CD4-positive, alpha-beta T cell (primary cell): ENCODE measurements around the gene RBM38. TPM values are rescaled to one million over a fixed set of nuclear protein-coding genes. Genes with fewer than 3 reads are reported as not detected.

Experiments used
- ATAC-seq: fragments of 200-7000 bp; cut with Tn5 transposase; one replicate; pipeline ENCODE4 v1.10.0; 2022; ENCODE audit warnings: mild to moderate bottlenecking; ENCODE audit not compliant: poor library complexity
- CTCF ChIA-PET: fragments of 350-600 bp; sonication (Branson Sonifier 250); formaldehyde crosslinking; loops from one replicate; lab custom pipeline; 2021; ENCODE audit warnings: antibody characterized with exemption, inconsistent platforms; lab: Charles Lee
- POLR2A ChIA-PET: fragments of 350-600 bp; sonication (Branson Sonifier 250); formaldehyde crosslinking; loops from one replicate; lab custom pipeline; 2021; ENCODE audit warnings: antibody characterized with exemption, inconsistent platforms; lab: Charles Lee
- DNase-seq, 14 experiments: peaks; one replicate each; pipeline ENCODE4 v3.0.0-alpha.2; 2013 to 2020; ENCODE audit warnings: mixed read lengths in 2 of 14
- H3K27ac ChIP-seq, 2 donors: one replicate each; pipeline versions ENCODE4 v1.5.1 to v1.7.0; 2013; ENCODE audit warnings: low read length in 2 of 2, low read depth in 1 of 2, mild to moderate bottlenecking in 1 of 2
- H3K27me3 ChIP-seq, 2 experiments: 1 replicate in 1 of 2; 2 replicates in 1 of 2; pipeline versions ENCODE4 v1.6.1 to v1.7.0; 2013; ENCODE audit warnings: low read length in 2 of 2, control low read depth in 1 of 2, mild to moderate bottlenecking in 1 of 2, moderate library complexity in 1 of 2; ENCODE audit not compliant: insufficient read depth in 2 of 2, control insufficient read depth in 1 of 2
- H3K36me3 ChIP-seq: one replicate; pipeline ENCODE4 v1.6.1; 2013; ENCODE audit warnings: low read length, control low read depth; ENCODE audit not compliant: insufficient read depth
- H3K4me1 ChIP-seq: one replicate; pipeline ENCODE4 v1.6.1; 2013; ENCODE audit warnings: low read length, control low read depth; ENCODE audit not compliant: insufficient read depth
- H3K4me3 ChIP-seq: one replicate; pipeline ENCODE4 v1.5.1; 2013; ENCODE audit warnings: mild to moderate bottlenecking, low read length, moderate library complexity
- H3K9me3 ChIP-seq, 2 experiments: 1 replicate in 1 of 2; 2 replicates in 1 of 2; pipeline versions ENCODE4 v1.6.1 to v1.7.0; 2013; ENCODE audit warnings: low read length in 2 of 2, mild to moderate bottlenecking in 2 of 2, control low read depth in 1 of 2, moderate library complexity in 1 of 2; ENCODE audit not compliant: control insufficient read depth in 1 of 2, insufficient read depth in 1 of 2
- H3K27ac Mint-ChIP-seq: one replicate; pipeline ENCODE4 v1.8.0; 2020; ENCODE audit warnings: mixed read lengths
- H3K27me3 Mint-ChIP-seq: one replicate; pipeline ENCODE4 v1.8.0; 2021; ENCODE audit warnings: mixed read lengths
- H3K36me3 Mint-ChIP-seq: one replicate; pipeline ENCODE4 v1.8.0; 2021; ENCODE audit warnings: low read depth, mixed read lengths
- H3K4me1 Mint-ChIP-seq: one replicate; pipeline ENCODE4 v1.8.0; 2021; ENCODE audit warnings: low read depth, mixed read lengths
- H3K4me3 Mint-ChIP-seq: one replicate; pipeline ENCODE4 v1.8.0; 2020; ENCODE audit warnings: mild to moderate bottlenecking, mixed read lengths
- H3K9me3 Mint-ChIP-seq: one replicate; pipeline ENCODE4 v1.8.0; 2020; ENCODE audit warnings: mixed read lengths
- CTCF ChIP-seq: fragments of 200-600 bp; IDR thresholded peaks from one replicate; pipeline ENCODE4 v1.8.0; 2022; ENCODE audit warnings: antibody characterized with exemption, mild to moderate bottlenecking
- intact Hi-C, 2 experiments: fragments of 100-400 bp; cut with DNase I in 1 of 2; cut with micrococcal nuclease in 1 of 2; formaldehyde crosslinking; loops; one replicate each; pipeline versions ENCODE4 v1.15.1 to v1.9.0; 2023 to 2025; cut with DNase I, micrococcal nuclease
- total RNA-seq, 174 experiments: library from RNA in 2 of 174; stranded (reverse) in 2 of 174; gene quantifications; one replicate each; pipeline ENCODE4 v1.2.3 and lab custom pipeline; 2021 to 2026

The RBM38 gene
- total RNA-seq, 2 experiments from 2014 or later, result 604 to 645 TPM

- H3K4me1 Mint-ChIP-seq, result peaks cover 45% of the 10 kb centered on the region
- Histone ChIP-seq H3K27ac (no peak overlapping the region), H3K9me3 (no peaks in the 10 kb centered on the region), H3K36me3 (peaks cover 72% of the 10 kb centered on the region), H3K27me3 (no peaks in the 10 kb centered on the region), H3K4me3 (no peak overlapping the region), H3K4me1 (peaks cover 19% of the 10 kb centered on the region)
- intact Hi-C loops, result no loop called here
- TF ChIP-seq CTCF, result no peak
- no peak for ATAC-seq
- no peak overlapping the region for H3K4me3 Mint-ChIP-seq
- H3K27ac Mint-ChIP-seq, result no peak overlapping the region
- CTCF ChIA-PET, result no interaction called here
- H3K36me3 Mint-ChIP-seq, result peaks cover 84% of the 10 kb centered on the region
- POLR2A ChIA-PET, result interaction anchor here (1.2 kb wide), 1 partner anchor 14 kb away, joined by 3 read pairs; the partner anchor contains the start of gene RBM38
- no peaks in the 10 kb centered on the region for H3K27me3 Mint-ChIP-seq
- DNase-seq, result no peak
- no peaks in the 10 kb centered on the region for H3K9me3 Mint-ChIP-seq
These were observed 13.8 kb upstream of the RBM38 start for GRCh38 chr20:57377350-57377749.

- no peak overlapping the region for H3K4me3 Mint-ChIP-seq
- peaks cover 49% of the 10 kb centered on the region for H3K4me1 Mint-ChIP-seq
- H3K9me3 Mint-ChIP-seq, result no peaks in the 10 kb centered on the region
- no peak overlapping the region for H3K27ac Mint-ChIP-seq
- intact Hi-C loops, result no loop called here
- Histone ChIP-seq H3K36me3 (peaks cover 71% of the 10 kb centered on the region), H3K4me3 (no peak overlapping the region), H3K9me3 (no peaks in the 10 kb centered on the region), H3K27ac (no peak overlapping the region), H3K4me1 (peaks cover 23% of the 10 kb centered on the region), H3K27me3 (no peaks in the 10 kb centered on the region)
- H3K36me3 Mint-ChIP-seq, result peaks cover 86% of the 10 kb centered on the region
- ChIA-PET POLR2A (no interaction called here), CTCF (no interaction called here)
- H3K27me3 Mint-ChIP-seq, result no peaks in the 10 kb centered on the region
- DNase-seq (no peak), ATAC-seq (no peak)
- TF ChIP-seq CTCF, result no peak
These were observed 13.1 kb upstream of the RBM38 start for GRCh38 chr20:57378107-57378506.

GRCh38 chr20:57378646-57379262, 12.4 kb upstream of the RBM38 start:
- peaks cover 66% of the 10 kb centered on the region for H3K36me3 ChIP-seq
- ChIA-PET POLR2A (interaction anchor here (0.7 kb wide), 1 partner anchor 29 kb away, joined by 3 read pairs; no protein-coding TSS in a partner anchor), CTCF (interaction anchor here (1.1 kb wide), 1 partner anchor 117 kb away, joined by 3 read pairs; no protein-coding TSS in a partner anchor)
- H3K4me1 ChIP-seq, result peaks cover 27% of the 10 kb centered on the region
- DNase-seq (no peak), ATAC-seq (no peak)
- Mint-ChIP-seq H3K9me3 (no peaks in the 10 kb centered on the region), H3K36me3 (peaks cover 80% of the 10 kb centered on the region), H3K4me3 (no peak overlapping the region), H3K4me1 (peaks cover 43% of the 10 kb centered on the region), H3K27me3 (no peaks in the 10 kb centered on the region), H3K27ac (no peak overlapping the region)
- intact Hi-C loops, result no loop called here
- no peaks in the 10 kb centered on the region for H3K9me3 ChIP-seq
- no peak overlapping the region for H3K27ac ChIP-seq
- H3K4me3 ChIP-seq, result no peak overlapping the region
- H3K27me3 ChIP-seq, result no peaks in the 10 kb centered on the region
- no peak for TF ChIP-seq CTCF
